Gastroesophageal sphincter (tissue), 4 donors: Measurements from ENCODE around the gene PPARGC1A. TPM values are rescaled to one million over a fixed set of nuclear protein-coding genes. Genes with fewer than 3 reads are reported as not detected.

ENCODE experiments used
- ATAC-seq: fragments of 150-250 bp; one replicate; pipeline ENCODE4 v1.9.1; 2016; ENCODE audit warnings: mild to moderate bottlenecking, moderate library complexity
- H3K27ac ChIP-seq, 4 donors: fragments of 200-600 bp; sonication (generic) in 3 of 4; 1 replicate in 3 of 4; 2 replicates in 1 of 4; pipeline ENCODE4 v1.5.1; 2016 to 2019
- H3K27me3 ChIP-seq: fragments of 200-600 bp; sonication (generic); one replicate; pipeline ENCODE4 v1.5.1; 2019
- H3K36me3 ChIP-seq, 2 donors: fragments of 200-600 bp; sonication (generic); one replicate each; pipeline ENCODE4 v1.5.1; 2019; ENCODE audit warnings: control low read depth in 1 of 2
- H3K4me1 ChIP-seq, 3 donors: fragments of 200-600 bp; sonication (generic); 1 replicate in 2 of 3; 2 replicates in 1 of 3; pipeline ENCODE4 v1.5.1; 2016 to 2019; ENCODE audit warnings: control low read depth in 2 of 3
- H3K4me3 ChIP-seq, 2 donors: fragments of 200-600 bp; sonication (generic); one replicate each; pipeline ENCODE4 v1.5.1; 2019; ENCODE audit warnings: mild to moderate bottlenecking in 1 of 2, moderate library complexity in 1 of 2
- H3K9me3 ChIP-seq, 3 donors: fragments of 200-600 bp; sonication (generic); one replicate each; pipeline ENCODE4 v1.5.1; 2017 to 2019; ENCODE audit warnings: control low read depth in 2 of 3
- CTCF ChIP-seq, 4 experiments: fragments of 200-600 bp in 2 of 4; fragments of 450-650 bp in 2 of 4; sonication (generic) in 1 of 4; IDR thresholded peaks; one replicate each; pipeline ENCODE4 v1.5.1; 2017 to 2019; ENCODE audit warnings: antibody characterized with exemption in 4 of 4, mild to moderate bottlenecking in 2 of 4, moderate library complexity in 2 of 4
- EP300 ChIP-seq: sonication (generic); formaldehyde crosslinking; IDR thresholded peaks from one replicate; pipeline ENCODE4 v1.6.1; 2017; ENCODE audit warnings: antibody characterized with exemption, mild to moderate bottlenecking
- POLR2A ChIP-seq, 2 donors: fragments of 450-650 bp; IDR thresholded peaks; one replicate each; pipeline ENCODE4 v1.6.1; 2017; ENCODE audit warnings: antibody characterized with exemption in 2 of 2, mild to moderate bottlenecking in 2 of 2, moderate library complexity in 1 of 2
- POLR2AphosphoS5 ChIP-seq: sonication (generic); formaldehyde crosslinking; IDR thresholded peaks from one replicate; pipeline ENCODE4 v1.6.1; 2017; ENCODE audit warnings: antibody characterized with exemption
- WGBS, 2 donors: methylation state at CpG; one replicate each; pipeline ENCODE4 v1.1.5; 2018; ENCODE audit warnings: low coverage in 1 of 2; 5-methylcytosine and 5-hydroxymethylcytosine counted together
- total RNA-seq, 4 donors: library from RNA; depleted of rRNA; stranded (reverse); fragments of >200 nt; gene quantifications; one replicate each; pipeline ENCODE4 v1.1.0, GENCODE V29; 2016

Gene PPARGC1A
- total RNA-seq, 4 donors from 2014 or later, result 5.8 to 43.7 (median 18.3) TPM

- Histone ChIP-seq H3K27me3 (no peaks in the 10 kb centered on the region), H3K4me3 (no peak overlapping the region), H3K27ac (no peak overlapping the region), H3K4me1 (peaks cover 0 to 14% (median 0%) of the 10 kb centered on the region in 3 donors), H3K9me3 (no peaks in the 10 kb centered on the region), H3K36me3 (no peaks in the 10 kb centered on the region)
- no peak for TF ChIP-seq EP300
- no peak for TF ChIP-seq CTCF (IDR thresholded peaks at IDR 0.05)
- no peak for TF ChIP-seq POLR2AphosphoS5
- TF ChIP-seq POLR2A (IDR thresholded peaks at IDR 0.05), result no peak
- no peak for ATAC-seq
- WGBS, 2 donors, result 100% methylated on average over 1 of the region's 1 CpG
Measured at GRCh38 chr4:23861897-23862296, 27.9 kb downstream of the PPARGC1A start.

GRCh38 chr4:23860919-23861318 lies 28.9 kb downstream of the PPARGC1A start:
- ATAC-seq, result no peak
- TF ChIP-seq CTCF (IDR thresholded peaks at IDR 0.05) (no peak), POLR2A (IDR thresholded peaks at IDR 0.05) (no peak), EP300 (no peak), POLR2AphosphoS5 (no peak)

GRCh38 chr4:23857367-23857959 lies 32.4 kb downstream of the PPARGC1A start:
- H3K27me3 ChIP-seq, result no peaks in the 10 kb centered on the region
- 57 to 68% methylated on average over 4 of the region's 4 CpGs for WGBS, 2 donors
- no peak overlapping the region for H3K4me3 ChIP-seq
- H3K9me3 ChIP-seq, result no peaks in the 10 kb centered on the region
- H3K27ac ChIP-seq, result no peak overlapping the region
- no peak for ATAC-seq
- peaks cover 0 to 17% (median 0%) of the 10 kb centered on the region in 3 donors for H3K4me1 ChIP-seq
- H3K36me3 ChIP-seq, result no peaks in the 10 kb centered on the region
- TF ChIP-seq POLR2AphosphoS5, result no peak
- peak; percentile 5 to 47 (median 26) for TF ChIP-seq CTCF (IDR thresholded peaks at IDR 0.05)

More at GRCh38 chr4:23860919-23861318, 28.9 kb downstream of the PPARGC1A start:
- no peak overlapping the region for H3K27ac ChIP-seq
- H3K27me3 ChIP-seq, result no peaks in the 10 kb centered on the region
- no peaks in the 10 kb centered on the region for H3K36me3 ChIP-seq
- no peaks in the 10 kb centered on the region for H3K9me3 ChIP-seq
- WGBS, 2 donors, result 76 to 87% methylated on average over 3 of the region's 3 CpGs
- H3K4me1 ChIP-seq, result peaks cover 0 to 17% (median 0%) of the 10 kb centered on the region in 3 donors
- no peak overlapping the region for H3K4me3 ChIP-seq

- 26 to 29% methylated on average over 3 of the region's 3 CpGs for WGBS, 2 donors
- no peak overlapping the region for H3K4me3 ChIP-seq
Measured at GRCh38 chr4:23856630-23857029, 33.2 kb downstream of the PPARGC1A start.

More at GRCh38 chr4:23856630-23857029, 33.2 kb downstream of the PPARGC1A start:
- Histone ChIP-seq H3K36me3 (no peaks in the 10 kb centered on the region), H3K9me3 (no peaks in the 10 kb centered on the region), H3K27me3 (no peaks in the 10 kb centered on the region), H3K4me1 (peaks cover 0 to 17% (median 0%) of the 10 kb centered on the region in 3 donors), H3K27ac (peak overlapping the region in 1 of 4 donors; percentile 4)
- no peak for ATAC-seq
- TF ChIP-seq POLR2A (IDR thresholded peaks at IDR 0.05), result no peak
- TF ChIP-seq EP300, result no peak
- TF ChIP-seq CTCF (IDR thresholded peaks at IDR 0.05), result no peak
- no peak for TF ChIP-seq POLR2AphosphoS5
